ENCODE results near the gene SPINK6.

SPINK6 gene

GRCh38 chr5:148224117-148224742 lies 21.4 kb downstream of the SPINK6 start:
- DNase-seq = no peak

GRCh38 chr5:148228392-148228984 lies 25.6 kb downstream of the SPINK6 start:
- no peak for DNase-seq

GRCh38 chr5:148229840-148230239 lies 27.0 kb downstream of the SPINK6 start:
- DNase-seq = no peak

- DNase-seq = no peak
Observed at GRCh38 chr5:148230240-148230639, 27.4 kb downstream of the SPINK6 start.

- DNase-seq = no peak
Observed at GRCh38 chr5:148237785-148238417, 35.1 kb downstream of the SPINK6 start.

- DNase-seq = no peak
Observed at GRCh38 chr5:148238418-148238794, 35.6 kb downstream of the SPINK6 start, which contains the start of gene MARCOL. Gene MARCOL (plus strand): TSS chr5:148238525. CDS start chr5:148238598, 73 bp downstream.

GRCh38 chr5:148248894-148249293 lies 46.1 kb downstream of the SPINK6 start:
- no peak for DNase-seq

- DNase-seq = no peak
Observed at GRCh38 chr5:148255456-148255855, 52.6 kb downstream of the SPINK6 start.

GRCh38 chr5:148259288-148259687 lies 56.4 kb downstream of the SPINK6 start:
- no peak for DNase-seq

GRCh38 chr5:148261221-148261620 lies 58.4 kb downstream of the SPINK6 start:
- no peak for DNase-seq
